ENCODE data around the gene SVIL. TPM values are rescaled to one million over a fixed set of nuclear protein-coding genes. Genes with fewer than 3 reads are reported as not detected.

SVIL gene
- polyA plus RNA-seq, 1 donor (not counting 4 experiments of a cell fraction or from before 2014, with no cell fraction given): 16.2 TPM

- no peak overlapping the region for H2AFZ ChIP-seq (ENCODE audit: control insufficient read depth, low read length)
- no peaks in the 10 kb centered on the region for H4K20me1 ChIP-seq (ENCODE audit: control insufficient read depth, extremely low read depth, insufficient read depth, low read length)
- DNase-seq (ENCODE audit: low read depth, low spot score) (no peak), FAIRE-seq (no peak)
- dilution Hi-C loops (cut with MboI; ENCODE audit: extremely low pct_ligation_motif_present, low sequenced_read_pairs): no loop called here
- no peaks in the 10 kb centered on the region for H3K9me1 ChIP-seq (ENCODE audit: control insufficient read depth, extremely low read depth, insufficient read depth, low read length)
- H3K27me3 ChIP-seq (ENCODE audit: control insufficient read depth, extremely low read depth, insufficient read depth, low read length): no peaks in the 10 kb centered on the region
- H3K4me1 ChIP-seq (ENCODE audit: control insufficient read depth, extremely low read depth, insufficient read depth, low read length): no peaks in the 10 kb centered on the region
- TF ChIP-seq, protein P1, sequence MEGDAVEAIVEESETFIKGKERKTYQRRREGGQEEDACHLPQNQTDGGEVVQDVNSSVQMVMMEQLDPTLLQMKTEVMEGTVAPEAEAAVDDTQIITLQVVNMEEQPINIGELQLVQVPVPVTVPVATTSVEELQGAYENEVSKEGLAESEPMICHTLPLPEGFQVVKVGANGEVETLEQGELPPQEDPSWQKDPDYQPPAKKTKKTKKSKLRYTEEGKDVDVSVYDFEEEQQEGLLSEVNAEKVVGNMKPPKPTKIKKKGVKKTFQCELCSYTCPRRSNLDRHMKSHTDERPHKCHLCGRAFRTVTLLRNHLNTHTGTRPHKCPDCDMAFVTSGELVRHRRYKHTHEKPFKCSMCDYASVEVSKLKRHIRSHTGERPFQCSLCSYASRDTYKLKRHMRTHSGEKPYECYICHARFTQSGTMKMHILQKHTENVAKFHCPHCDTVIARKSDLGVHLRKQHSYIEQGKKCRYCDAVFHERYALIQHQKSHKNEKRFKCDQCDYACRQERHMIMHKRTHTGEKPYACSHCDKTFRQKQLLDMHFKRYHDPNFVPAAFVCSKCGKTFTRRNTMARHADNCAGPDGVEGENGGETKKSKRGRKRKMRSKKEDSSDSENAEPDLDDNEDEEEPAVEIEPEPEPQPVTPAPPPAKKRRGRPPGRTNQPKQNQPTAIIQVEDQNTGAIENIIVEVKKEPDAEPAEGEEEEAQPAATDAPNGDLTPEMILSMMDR (optimal IDR thresholded peaks at IDR 0.05 in 1 of 3, IDR thresholded peaks at IDR 0.05 in 1 of 3, conservative IDR thresholded peaks at IDR 0.05 in 1 of 3; ENCODE audit: extremely low read depth in 1 of 3, insufficient read depth in 2 of 3, low read length in 3 of 3): no peak
- TF ChIP-seq EZH2 (IDR thresholded peaks at IDR 0.05; ENCODE audit: low read length): no peak
- H3K9ac ChIP-seq (ENCODE audit: control insufficient read depth, extremely low read depth, insufficient read depth, low read length): no peak overlapping the region
- H3K36me3 ChIP-seq (ENCODE audit: control insufficient read depth in 2 of 2, extremely low read depth in 1 of 2, insufficient read depth in 2 of 2, low read length in 2 of 2): peaks cover 2 to 4% of the 10 kb centered on the region in 2 experiments
- no peak overlapping the region for H3K27ac ChIP-seq (ENCODE audit: control insufficient read depth, insufficient read depth, low read length)
- no peaks in the 10 kb centered on the region for H3K9me3 ChIP-seq (ENCODE audit: control insufficient read depth, low read depth, low read length)
- peaks cover 14% of the 10 kb centered on the region for H3K79me2 ChIP-seq (ENCODE audit: control insufficient read depth, insufficient read depth, low read length)
- H3K4me2 ChIP-seq (ENCODE audit: control insufficient read depth, extremely low read depth, insufficient read depth, low read depth, low read length): no peak overlapping the region
- no peak overlapping the region for H3K4me3 ChIP-seq (ENCODE audit: control insufficient read depth in 2 of 3, extremely low read depth in 1 of 3, insufficient read depth in 2 of 3, low read depth in 1 of 3, low read length in 3 of 3)
These were observed 207.1 kb downstream of the SVIL start for GRCh38 chr10:29427667-29428066.

- Histone ChIP-seq H3K9ac (ENCODE audit: control insufficient read depth, extremely low read depth, insufficient read depth, low read length) (no peak overlapping the region), H3K9me3 (ENCODE audit: control insufficient read depth, low read depth, low read length) (no peaks in the 10 kb centered on the region), H3K4me1 (ENCODE audit: control insufficient read depth, extremely low read depth, insufficient read depth, low read length) (no peaks in the 10 kb centered on the region), H3K4me3 (ENCODE audit: control insufficient read depth in 2 of 3, extremely low read depth in 1 of 3, insufficient read depth in 2 of 3, low read depth in 1 of 3, low read length in 3 of 3) (no peak overlapping the region), H3K27ac (ENCODE audit: control insufficient read depth, insufficient read depth, low read length) (no peak overlapping the region), H3K27me3 (ENCODE audit: control insufficient read depth, extremely low read depth, insufficient read depth, low read length) (no peaks in the 10 kb centered on the region), H2AFZ (ENCODE audit: control insufficient read depth, low read length) (no peak overlapping the region), H3K36me3 (ENCODE audit: control insufficient read depth in 2 of 2, extremely low read depth in 1 of 2, insufficient read depth in 2 of 2, low read length in 2 of 2) (peaks cover 4 to 6% of the 10 kb centered on the region in 2 experiments), H4K20me1 (ENCODE audit: control insufficient read depth, extremely low read depth, insufficient read depth, low read length) (no peaks in the 10 kb centered on the region), H3K9me1 (ENCODE audit: control insufficient read depth, extremely low read depth, insufficient read depth, low read length) (no peaks in the 10 kb centered on the region), H3K79me2 (ENCODE audit: control insufficient read depth, insufficient read depth, low read length) (peaks cover 21% of the 10 kb centered on the region), H3K4me2 (ENCODE audit: control insufficient read depth, extremely low read depth, insufficient read depth, low read depth, low read length) (no peak overlapping the region)
- dilution Hi-C loops (cut with MboI; ENCODE audit: extremely low pct_ligation_motif_present, low sequenced_read_pairs): no loop called here
- FAIRE-seq (no peak), DNase-seq (ENCODE audit: low read depth, low spot score) (no peak)
- no peak for TF ChIP-seq EZH2 (IDR thresholded peaks at IDR 0.05; ENCODE audit: low read length)
- TF ChIP-seq, protein P1 (optimal IDR thresholded peaks at IDR 0.05 in 1 of 3, IDR thresholded peaks at IDR 0.05 in 1 of 3, conservative IDR thresholded peaks at IDR 0.05 in 1 of 3; ENCODE audit: extremely low read depth in 1 of 3, insufficient read depth in 2 of 3, low read length in 3 of 3): no peak
These were observed 208.4 kb downstream of the SVIL start for GRCh38 chr10:29426420-29426819.

Measured in keratinocyte (primary cell).